Brain microvascular endothelial cell (primary cell): ENCODE results near the gene SCLY.

Source experiments
- DNase-seq: peaks from one replicate; pipeline ENCODE4 v3.0.0-alpha.2; 2020
- H3K27ac ChIP-seq: fragments of 250-450 bp; sonication (Bioruptor Pico); 2 replicates; pipeline ENCODE4 v1.5.1; 2020; ENCODE audit warnings: mild to moderate bottlenecking, moderate library complexity
- H3K27me3 ChIP-seq: fragments of 250-450 bp; sonication (Bioruptor Pico); replicated peaks from 2 replicates; pipeline ENCODE4 v1.5.1; 2020; ENCODE audit warnings: mild to moderate bottlenecking
- H3K36me3 ChIP-seq: fragments of 250-450 bp; sonication (Bioruptor Pico); replicated peaks from 2 replicates; pipeline ENCODE4 v1.5.1; 2020; ENCODE audit warnings: mild to moderate bottlenecking
- H3K4me3 ChIP-seq: 2 replicates; pipeline ENCODE4 v1.5.1; 2011; ENCODE audit warnings: low read depth, mild to moderate bottlenecking, control low read depth, low read length, moderate library complexity
- CTCF ChIP-seq: IDR thresholded peaks from 2 replicates; pipeline ENCODE4 v1.5.1; 2011; ENCODE audit warnings: low read depth, mild to moderate bottlenecking, moderate library complexity, low read length, control low read depth, inconsistent platforms; ENCODE audit errors: missing control alignments
- in situ Hi-C: cut with HindIII; loops from 2 replicates; pipeline ENCODE4 v1.10.0; 2017; ENCODE audit warnings: low sequenced_read_pairs, low pct_ligation_motif_present

Gene SCLY

GRCh38 chr2:238140721-238141540 is 80.1 kb downstream of the SCLY start:
- Histone ChIP-seq H3K36me3 (no peaks in the 10 kb centered on the region), H3K4me3 (no peak overlapping the region), H3K27ac (no peak overlapping the region), H3K27me3 (no peaks in the 10 kb centered on the region)
- no peak for TF ChIP-seq CTCF
- in situ Hi-C loops: no loop called here
- DNase-seq: no peak

- no peak for TF ChIP-seq CTCF
- in situ Hi-C loops: no loop called here
- H3K4me3 ChIP-seq: no peak overlapping the region
- no peak overlapping the region for H3K27ac ChIP-seq
- no peaks in the 10 kb centered on the region for H3K36me3 ChIP-seq
- no peak for DNase-seq
- no peaks in the 10 kb centered on the region for H3K27me3 ChIP-seq
Measured at GRCh38 chr2:238141541-238142318, 80.9 kb downstream of the SCLY start.

- H3K4me3 ChIP-seq: no peak overlapping the region
- DNase-seq: no peak
Measured at GRCh38 chr2:238142382-238143205, 81.8 kb downstream of the SCLY start.

GRCh38 chr2:238143239-238143951 is 82.6 kb downstream of the SCLY start:
- Histone ChIP-seq H3K36me3 (no peaks in the 10 kb centered on the region), H3K27ac (no peak overlapping the region), H3K4me3 (no peak overlapping the region), H3K27me3 (no peaks in the 10 kb centered on the region)
- in situ Hi-C loops: no loop called here
- TF ChIP-seq CTCF: no peak
- no peak for DNase-seq

More at GRCh38 chr2:238142382-238143205, 81.8 kb downstream of the SCLY start:
- H3K36me3 ChIP-seq: no peaks in the 10 kb centered on the region
- no peaks in the 10 kb centered on the region for H3K27me3 ChIP-seq
- H3K27ac ChIP-seq: no peak overlapping the region
- in situ Hi-C loops: no loop called here
- TF ChIP-seq CTCF: no peak

GRCh38 chr2:238144262-238144661 is 83.5 kb downstream of the SCLY start:
- DNase-seq: no peak
- Histone ChIP-seq H3K27ac (no peak overlapping the region), H3K36me3 (no peaks in the 10 kb centered on the region), H3K4me3 (no peak overlapping the region), H3K27me3 (no peaks in the 10 kb centered on the region)
- no peak for TF ChIP-seq CTCF
- in situ Hi-C loops: no loop called here
